SHP77 treated with DMSO at 0.1 percent for 48 hours (cell line): ENCODE data around the gene SPATA6L.

ENCODE experiments used
- DNase-seq: peaks from one replicate; lab custom pipeline; 2025; lab: John Stamatoyannopoulos, UW

Gene SPATA6L

GRCh38 chr9:4583001-4583400 is 83.3 kb downstream of the SPATA6L start:
- no peak for DNase-seq

- DNase-seq = no peak
Measured at GRCh38 chr9:4581861-4582565, 84.3 kb downstream of the SPATA6L start.

DNA sequence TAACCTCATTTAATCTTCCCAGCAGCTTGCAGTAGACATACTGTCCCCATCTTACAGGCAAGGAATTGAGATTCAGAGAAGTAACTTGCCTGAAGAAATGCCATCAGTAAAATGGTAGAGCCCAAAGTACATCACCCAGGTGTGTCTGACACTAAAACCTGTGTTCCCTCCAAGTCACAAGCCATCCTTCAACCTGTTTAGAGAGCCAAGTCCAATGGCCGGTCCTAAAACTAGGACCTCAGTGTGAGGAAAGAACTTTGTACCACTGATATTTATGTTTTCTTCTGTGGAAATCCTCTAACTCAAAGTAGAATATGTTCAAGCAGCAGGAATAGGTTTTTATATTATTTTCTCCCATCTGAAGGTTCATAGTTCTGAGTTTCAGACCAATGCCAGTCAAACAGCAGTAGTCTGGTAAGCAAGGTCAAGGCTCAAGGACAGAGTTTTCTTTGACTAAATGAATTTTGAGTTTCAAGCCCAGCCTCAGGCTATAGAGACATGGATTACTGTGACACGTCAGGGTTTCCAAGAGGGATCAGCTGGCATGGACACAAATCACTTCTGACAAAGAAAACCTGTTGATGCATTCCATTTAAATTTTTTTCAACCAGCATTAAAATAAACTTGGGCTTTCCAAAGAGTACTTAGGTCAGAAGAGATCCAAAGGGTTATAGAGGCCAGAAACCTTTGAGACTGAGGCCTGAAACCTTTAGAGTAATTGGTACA is 85.1 kb downstream of the SPATA6L start:
- no peak for DNase-seq

DNA sequence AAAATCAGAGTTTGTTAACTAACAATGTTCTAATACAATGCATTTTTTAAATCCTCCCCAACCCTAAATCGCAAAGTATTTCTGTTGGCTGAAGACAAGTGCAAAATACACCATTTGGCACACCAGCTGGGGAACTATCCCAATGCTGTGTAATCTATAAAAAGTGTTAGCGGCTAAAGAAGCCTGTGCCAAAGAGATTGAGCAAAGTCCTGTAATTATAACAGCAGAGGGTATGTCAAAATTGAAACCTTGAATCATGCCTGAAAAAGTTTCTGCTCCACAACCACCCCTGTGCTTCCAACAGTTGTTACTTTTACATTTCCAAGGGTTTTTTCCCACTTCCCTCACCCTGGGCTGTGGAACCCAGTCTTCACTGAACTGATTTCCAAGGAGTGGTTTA is 87.3 kb downstream of the SPATA6L start:
- DNase-seq = no peak

GRCh38 chr9:4576448-4576847 is 89.8 kb downstream of the SPATA6L start:
- DNase-seq = no peak

DNA sequence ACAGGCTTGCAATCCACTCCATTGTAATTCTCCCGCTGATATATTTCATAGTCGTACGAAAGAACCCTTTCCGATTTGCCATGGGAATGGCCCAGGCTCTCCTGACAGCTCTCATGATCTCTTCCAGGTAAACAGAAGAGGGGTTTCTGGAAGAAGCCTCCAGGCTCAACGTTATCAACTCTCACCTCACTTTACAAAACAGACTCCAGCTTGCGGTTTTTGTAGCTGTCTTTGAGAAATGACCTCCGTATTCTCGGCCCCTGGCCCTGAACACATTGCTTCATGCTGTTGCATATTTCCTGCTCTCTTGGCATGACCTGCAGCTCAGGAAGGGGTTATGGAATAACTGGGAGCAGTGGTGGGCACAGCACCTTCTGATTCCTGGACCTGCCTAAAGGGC is 90.3 kb downstream of the SPATA6L start:
- no peak for DNase-seq

- no peak for DNase-seq
Measured at GRCh38 chr9:4574657-4575243, 91.5 kb downstream of the SPATA6L start.

GRCh38 chr9:4573634-4574389 is 92.5 kb downstream of the SPATA6L start:
- DNase-seq = no peak

DNA sequence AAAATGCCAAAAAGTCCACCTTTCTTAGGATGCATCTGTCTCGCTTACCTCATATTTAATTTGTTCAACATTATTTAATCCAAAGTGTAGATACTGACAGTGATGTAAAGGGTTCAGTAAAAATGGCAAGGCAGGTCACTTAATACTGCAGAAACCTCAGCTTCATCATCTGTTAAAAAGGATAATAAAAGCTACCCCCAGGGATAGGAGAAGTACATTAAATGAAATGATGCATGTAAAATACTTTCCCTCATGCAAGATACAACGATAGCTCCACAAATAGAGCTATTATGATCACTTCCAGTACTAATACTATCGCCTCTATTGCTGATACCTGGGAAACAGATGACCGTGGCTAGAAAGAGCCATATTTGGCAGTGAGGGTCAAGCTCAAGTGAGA is 93.1 kb downstream of the SPATA6L start:
- no peak for DNase-seq

- no peak for DNase-seq
Measured at GRCh38 chr9:4572184-4572826, 94.0 kb downstream of the SPATA6L start.

GRCh38 chr9:4569101-4569500 is 97.2 kb downstream of the SPATA6L start:
- no peak for DNase-seq

GRCh38 chr9:4567601-4568000 is 98.7 kb downstream of the SPATA6L start:
- DNase-seq = no peak

DNA sequence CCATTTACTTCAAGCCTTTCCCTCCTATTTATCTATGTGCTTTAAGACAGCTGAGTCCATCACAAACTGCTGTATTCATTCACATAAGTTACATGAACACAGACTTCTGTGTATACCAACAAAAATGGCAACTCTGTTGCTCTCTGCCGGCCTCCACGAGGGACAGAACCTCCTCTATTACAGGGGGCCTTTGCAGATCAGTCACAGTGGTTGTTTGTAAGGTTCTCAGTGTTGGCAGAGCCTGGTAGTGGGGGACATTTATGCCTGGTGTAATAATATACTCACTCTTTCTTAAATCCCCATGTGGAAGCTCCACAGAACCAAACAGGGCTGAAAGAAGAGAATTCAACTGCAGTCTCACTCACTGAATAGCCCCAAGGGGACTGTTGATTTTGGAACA is 99.5 kb downstream of the SPATA6L start:
- no peak for DNase-seq

DNA sequence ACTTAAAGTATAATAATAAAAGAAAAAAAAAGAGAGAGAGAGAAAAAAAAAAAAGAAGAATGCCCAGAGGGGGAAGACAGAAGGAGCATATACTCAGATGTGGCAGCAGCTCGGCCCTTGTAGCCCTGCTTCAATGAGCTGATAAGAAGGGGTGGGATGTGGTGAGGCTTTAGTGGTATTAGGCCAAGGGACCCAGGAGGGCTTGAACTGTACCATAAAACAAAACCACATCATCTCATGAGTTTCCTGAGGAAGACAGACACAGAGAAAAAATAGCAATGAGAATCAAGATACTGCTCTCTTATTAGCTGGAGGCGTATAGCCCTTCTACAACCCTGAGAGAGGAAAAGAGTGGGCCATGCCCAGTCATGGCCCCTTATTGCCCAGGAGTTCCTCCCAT is 103.2 kb downstream of the SPATA6L start:
- DNase-seq = no peak

DNA sequence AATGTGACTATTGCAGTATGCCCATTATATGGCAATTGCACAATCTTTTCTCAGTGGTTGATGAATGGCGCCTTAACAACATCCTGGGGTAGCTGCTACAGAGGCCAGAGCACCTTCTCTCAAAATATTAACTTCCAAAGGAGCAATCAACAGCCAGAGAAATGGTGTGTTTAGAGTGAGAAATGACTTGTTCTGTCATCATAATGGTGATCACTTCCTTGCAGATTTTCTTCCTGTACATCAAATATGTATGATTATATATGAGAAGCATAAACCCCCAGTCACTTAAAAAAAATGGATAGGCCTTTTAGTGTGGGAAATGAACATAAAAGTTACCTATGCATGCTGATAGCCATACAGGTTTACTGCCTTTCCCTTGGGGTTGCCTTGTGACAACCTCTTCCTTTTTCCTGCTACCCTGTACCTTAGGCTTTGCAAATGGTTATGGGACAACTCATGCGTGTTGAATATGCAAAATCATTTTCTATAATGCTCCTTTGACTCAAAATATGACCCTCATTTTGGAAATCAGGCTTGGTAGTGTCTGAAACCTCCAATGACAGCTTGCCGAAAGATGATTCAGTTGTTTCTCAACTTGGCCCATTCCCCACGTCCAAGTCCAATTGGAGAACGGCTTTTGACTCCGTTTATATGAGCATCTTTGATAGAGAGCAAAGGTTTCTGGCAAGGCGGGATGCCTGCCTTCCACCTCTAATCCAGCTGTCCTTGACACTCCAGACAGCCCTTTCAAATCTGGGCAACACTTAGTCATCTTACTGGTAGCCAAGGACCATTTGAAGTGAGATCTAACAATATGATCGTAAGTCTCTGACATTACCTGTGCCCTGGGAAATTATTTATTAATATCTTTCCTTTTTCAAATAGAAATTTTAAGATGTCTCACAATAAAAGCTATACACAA is 106.8 kb downstream of the SPATA6L start:
- DNase-seq = no peak

- no peak for DNase-seq
Measured at GRCh38 chr9:4558371-4558998, 107.8 kb downstream of the SPATA6L start.

GRCh38 chr9:4555236-4555635 is 111.0 kb downstream of the SPATA6L start:
- DNase-seq = no peak

- DNase-seq = no peak
Measured at GRCh38 chr9:4553951-4554381, 112.3 kb downstream of the SPATA6L start.

DNA sequence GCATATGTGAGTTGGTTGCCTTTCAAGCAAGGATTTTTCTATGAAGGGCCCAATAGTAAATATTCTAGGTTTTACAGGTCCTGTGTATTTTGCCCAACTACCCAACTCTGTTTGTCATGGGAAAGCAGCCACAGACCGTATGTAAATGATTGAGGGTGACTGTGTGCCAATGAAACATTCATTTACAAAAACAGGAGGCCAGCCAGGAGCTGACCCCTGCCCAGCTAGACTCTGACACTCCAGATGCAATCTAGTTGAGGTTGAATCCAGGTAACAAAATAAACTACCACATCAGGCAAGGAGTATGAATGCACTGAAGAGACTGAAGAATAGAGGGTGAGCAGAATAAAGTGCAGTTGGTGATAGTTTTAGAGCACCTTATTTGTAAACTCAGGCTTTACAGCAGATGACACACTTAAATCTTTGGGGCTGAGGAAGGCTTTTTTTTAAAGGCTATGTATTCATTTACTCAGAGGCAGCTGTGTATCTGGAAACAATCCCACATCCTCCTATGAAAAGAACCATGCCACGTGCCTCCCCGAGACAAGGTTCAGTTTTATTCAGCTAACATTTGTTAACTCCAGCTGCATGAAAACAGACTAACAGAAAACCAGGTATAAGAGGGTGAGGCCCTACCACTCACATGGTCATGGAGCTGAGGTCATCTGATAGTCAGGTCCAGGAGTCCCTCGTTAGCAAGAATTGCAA is 115.3 kb downstream of the SPATA6L start:
- no peak for DNase-seq

- DNase-seq = no peak
Measured at GRCh38 chr9:4549751-4550295, 116.5 kb downstream of the SPATA6L start.
